ENCODE data around the gene REEP1. TPM values are rescaled to one million over a fixed set of nuclear protein-coding genes. Genes with fewer than 3 reads are reported as not detected.

REEP1 gene
- total RNA-seq, 1 donor from 2014 or later = 0.35 TPM

- peak; percentile 87 for DNase-seq (ENCODE audit: low read depth)
- no peak overlapping the region for H3K4me3 ChIP-seq (ENCODE audit: low read depth, low read length)
- TF ChIP-seq CTCF (conservative IDR thresholded peaks at IDR 0.05; ENCODE audit: low read depth, low read length) = no peak
Observed at GRCh38 chr2:86283411-86284030, 53.9 kb downstream of the REEP1 start.

GRCh38 chr2:86281066-86281700 lies 56.2 kb downstream of the REEP1 start:
- TF ChIP-seq CTCF (conservative IDR thresholded peaks at IDR 0.05; ENCODE audit: low read depth, low read length) = no peak
- H3K4me3 ChIP-seq (ENCODE audit: low read depth, low read length) = no peak overlapping the region
- no peak for DNase-seq (ENCODE audit: low read depth)

GRCh38 chr2:86280191-86280667 lies 57.2 kb downstream of the REEP1 start:
- H3K4me3 ChIP-seq (ENCODE audit: low read depth, low read length) = no peak overlapping the region
- DNase-seq (ENCODE audit: low read depth) = no peak
- TF ChIP-seq CTCF (conservative IDR thresholded peaks at IDR 0.05; ENCODE audit: low read depth, low read length) = no peak

- no peak overlapping the region for H3K4me3 ChIP-seq (ENCODE audit: low read depth, low read length)
- no peak for DNase-seq (ENCODE audit: low read depth)
Observed at GRCh38 chr2:86275962-86276361, 61.5 kb downstream of the REEP1 start.

GRCh38 chr2:86275384-86275799 lies 62.0 kb downstream of the REEP1 start:
- DNase-seq (ENCODE audit: low read depth) = no peak
- TF ChIP-seq CTCF (conservative IDR thresholded peaks at IDR 0.05; ENCODE audit: low read depth, low read length) = no peak
- H3K4me3 ChIP-seq (ENCODE audit: low read depth, low read length) = no peak overlapping the region

More at GRCh38 chr2:86275962-86276361, 61.5 kb downstream of the REEP1 start:
- TF ChIP-seq CTCF (conservative IDR thresholded peaks at IDR 0.05; ENCODE audit: low read depth, low read length) = no peak

GRCh38 chr2:86274918-86275275 lies 62.5 kb downstream of the REEP1 start:
- peak; percentile 87 for DNase-seq (ENCODE audit: low read depth)
- no peak for TF ChIP-seq CTCF (conservative IDR thresholded peaks at IDR 0.05; ENCODE audit: low read depth, low read length)

More at GRCh38 chr2:86274918-86275275, 62.5 kb downstream of the REEP1 start:
- no peak overlapping the region for H3K4me3 ChIP-seq (ENCODE audit: low read depth, low read length)
